Transverse colon (tissue), 4 donors: ENCODE data around the gene RHEB.

ENCODE experiments used
- CTCF ChIP-seq, 5 experiments: fragments of 200-600 bp in 3 of 5; fragments of 450-650 bp in 2 of 5; sonication (generic) in 3 of 5; IDR thresholded peaks; 1 replicate in 2 of 5; 2 replicates in 3 of 5; pipeline ENCODE4 v1.5.1; 2016 to 2017; ENCODE audit warnings: antibody characterized with exemption in 5 of 5, inconsistent platforms in 3 of 5, mild to moderate bottlenecking in 2 of 5, moderate library complexity in 1 of 5
- EP300 ChIP-seq: sonication (generic); formaldehyde crosslinking; IDR thresholded peaks from one replicate; pipeline ENCODE4 v1.6.1; 2017; ENCODE audit warnings: antibody characterized with exemption, low read depth
- POLR2A ChIP-seq: fragments of 450-650 bp; IDR thresholded peaks from one replicate; pipeline ENCODE4 v1.6.1; 2016; ENCODE audit warnings: antibody characterized with exemption, mild to moderate bottlenecking, moderate library complexity
- POLR2AphosphoS5 ChIP-seq, 3 donors: sonication (generic); formaldehyde crosslinking; IDR thresholded peaks; one replicate each; pipeline ENCODE4 v1.6.1; 2016; ENCODE audit warnings: antibody characterized with exemption in 3 of 3

GRCh38 chr7:151511270-151511669 lies 8.4 kb downstream of the RHEB start:
- TF ChIP-seq POLR2A: no peak
- TF ChIP-seq CTCF (IDR thresholded peaks at IDR 0.05): no peak
- TF ChIP-seq POLR2AphosphoS5 (IDR thresholded peaks at IDR 0.05): no peak
- TF ChIP-seq EP300: no peak
